IMR-90 (cell line): ENCODE data around the gene P4HA3. TPM values are rescaled to one million over a fixed set of nuclear protein-coding genes. Genes with fewer than 3 reads are reported as not detected.

Experiments
- ATAC-seq: fragments of 200-7000 bp; cut with Tn5 transposase; 2 replicates; pipeline ENCODE4 v1.9.1; 2020; ENCODE audit warnings: low read depth, mild to moderate bottlenecking, moderate library complexity
- BruUV-seq: library from RNA; stranded (reverse); fragments of 400-500 nt; replicated peaks from 2 replicates; lab custom pipeline; 2021; lab: Mats Ljungman, UMichigan
- CTCF ChIA-PET: fragments of 300-600 bp; formaldehyde crosslinking; extraction: SDS; loops from one replicate; lab custom pipeline; 2021; ENCODE audit warnings: antibody characterized with exemption; lab: Yijun Ruan, JAX
- POLR2A ChIA-PET: fragments of 300-600 bp; sonication (Branson Sonifier 250); formaldehyde crosslinking; loops from one replicate; lab custom pipeline; 2022; ENCODE audit warnings: antibody characterized with exemption; ENCODE audit not compliant: unreplicated experiment; lab: Charles Lee
- DNase-seq: peaks from one replicate; pipeline ENCODE4 v3.0.0; 2013
- H2AFZ ChIP-seq: replicated peaks from 2 replicates; pipeline ENCODE3; 2013; ENCODE audit warnings: low read length, mild to moderate bottlenecking; ENCODE audit not compliant: poor library complexity
- H2AK5ac ChIP-seq: 2 replicates; pipeline ENCODE4 v1.6.1; 2013; ENCODE audit warnings: low read depth, low read length, inconsistent platforms
- H2AK9ac ChIP-seq: replicated peaks from 2 replicates; pipeline ENCODE3; 2013; ENCODE audit warnings: mild to moderate bottlenecking, low read depth, low read length, moderate library complexity; ENCODE audit not compliant: poor library complexity
- H2BK120ac ChIP-seq: 2 replicates; pipeline ENCODE4 v1.6.1; 2013; ENCODE audit warnings: low read depth, low read length, inconsistent platforms
- H2BK15ac ChIP-seq: 3 replicates; pipeline ENCODE4 v1.6.1; 2013; ENCODE audit warnings: low read depth, low read length, inconsistent platforms
- H2BK20ac ChIP-seq: 2 replicates; pipeline ENCODE4 v1.6.1; 2013; ENCODE audit warnings: low read depth, mild to moderate bottlenecking, inconsistent platforms, low read length, moderate library complexity
- H2BK5ac ChIP-seq: 2 replicates; pipeline ENCODE4 v1.6.1; 2013; ENCODE audit warnings: mild to moderate bottlenecking, low read depth, low read length, inconsistent platforms; ENCODE audit not compliant: poor library complexity, severe bottlenecking
- H3K14ac ChIP-seq: replicated peaks from 2 replicates; pipeline ENCODE4 v1.6.1; 2013; ENCODE audit warnings: low read depth, low read length, inconsistent platforms
- H3K18ac ChIP-seq: 2 replicates; pipeline ENCODE4 v1.6.1; 2013; ENCODE audit warnings: low read depth, low read length, control low read depth
- H3K23ac ChIP-seq: 2 replicates; pipeline ENCODE4 v1.6.1; 2013; ENCODE audit warnings: low read depth, low read length, inconsistent platforms
- H3K27ac ChIP-seq: 2 replicates; pipeline ENCODE4 v1.5.1; 2013; ENCODE audit warnings: mild to moderate bottlenecking, control low read depth, low read length; ENCODE audit not compliant: insufficient read depth
- H3K27me3 ChIP-seq: 2 replicates; pipeline ENCODE4 v1.6.1; 2013; ENCODE audit warnings: low read length; ENCODE audit not compliant: control insufficient read depth, insufficient read depth
- H3K36me3 ChIP-seq: 2 replicates; pipeline ENCODE4 v1.6.1; 2013; ENCODE audit warnings: low read length, mixed read lengths; ENCODE audit not compliant: control insufficient read depth, insufficient read depth
- H3K4ac ChIP-seq: 2 replicates; pipeline ENCODE4 v1.6.1; 2013; ENCODE audit warnings: low read depth, low read length, inconsistent platforms
- H3K4me1 ChIP-seq: 2 replicates; pipeline ENCODE4 v1.6.1; 2013; ENCODE audit warnings: low read length, mixed read lengths; ENCODE audit not compliant: control insufficient read depth, insufficient read depth
- H3K4me2 ChIP-seq: 2 replicates; pipeline ENCODE4 v1.6.1; 2013; ENCODE audit warnings: low read depth, mild to moderate bottlenecking, control low read depth, low read length, moderate library complexity
- H3K4me3 ChIP-seq: 2 replicates; pipeline ENCODE4 v1.5.1; 2013; ENCODE audit warnings: low read depth, mild to moderate bottlenecking, control low read depth, low read length, moderate library complexity; ENCODE audit not compliant: insufficient read depth
- H3K56ac ChIP-seq: 2 replicates; pipeline ENCODE4 v1.6.1; 2013; ENCODE audit warnings: low read length, inconsistent platforms; ENCODE audit not compliant: insufficient read depth; ENCODE audit errors: extremely low read depth
- H3K79me1 ChIP-seq, 2 experiments: 2 replicates each; pipeline ENCODE4 v1.6.1; 2013; ENCODE audit warnings: low read length in 2 of 2, inconsistent platforms in 1 of 2, low read depth in 1 of 2
- H3K9ac ChIP-seq: 2 replicates; pipeline ENCODE4 v1.6.1; 2013; ENCODE audit warnings: low read depth, low read length, control low read depth
- H3K9me1 ChIP-seq: 2 replicates; pipeline ENCODE4 v1.6.1; 2013; ENCODE audit warnings: low read length, inconsistent platforms; ENCODE audit not compliant: insufficient read depth
- H3K9me3 ChIP-seq: 2 replicates; pipeline ENCODE4 v1.6.1; 2013; ENCODE audit warnings: low read length; ENCODE audit not compliant: control insufficient read depth, insufficient read depth
- H4K20me1 ChIP-seq: 2 replicates; pipeline ENCODE4 v1.6.1; 2013; ENCODE audit warnings: low read length, inconsistent platforms; ENCODE audit not compliant: insufficient read depth
- H4K5ac ChIP-seq: 2 replicates; pipeline ENCODE4 v1.6.1; 2013; ENCODE audit warnings: mild to moderate bottlenecking, low read depth, low read length, control low read depth
- H4K8ac ChIP-seq, 2 experiments: 2 replicates each; pipeline ENCODE4 v1.6.1; 2013; ENCODE audit warnings: low read depth in 2 of 2, low read length in 2 of 2, control low read depth in 1 of 2, inconsistent platforms in 1 of 2
- H4K91ac ChIP-seq: 2 replicates; pipeline ENCODE4 v1.6.1; 2013; ENCODE audit warnings: low read depth, low read length, inconsistent platforms; ENCODE audit not compliant: insufficient read depth
- BHLHE40 ChIP-seq: fragments of 150-350 bp; IDR thresholded peaks from 2 replicates; pipeline ENCODE4 v1.6.1; 2016; ENCODE audit warnings: mild to moderate bottlenecking, low read depth, low read length
- CEBPB ChIP-seq: IDR thresholded peaks from 2 replicates; pipeline ENCODE4 v1.6.1; 2012; ENCODE audit warnings: low read depth, low read length, improper control_type of control experiment
- RCOR1 ChIP-seq: IDR thresholded peaks from 2 replicates; pipeline ENCODE4 v1.6.1; 2012; ENCODE audit warnings: mild to moderate bottlenecking, low read length, improper control_type of control experiment; ENCODE audit not compliant: insufficient replicate concordance
- WGBS, 2 experiments: methylation state at CpG; one replicate each; pipeline versions ENCODE4 v1.1.5 to v1.1.7; 2013; ENCODE audit warnings: missing lambda C conversion rate in 2 of 2; ENCODE audit not compliant: insufficient read length in 1 of 2; ENCODE audit errors: extremely low coverage in 2 of 2; 5-methylcytosine and 5-hydroxymethylcytosine counted together
- dilution Hi-C: fragments of 300-500 bp; cut with HindIII; formaldehyde crosslinking; loops from one replicate; pipeline ENCODE4 v1.14.3; 2018; ENCODE audit warnings: low sequenced_read_pairs; ENCODE audit not compliant: unreplicated experiment
- in situ Hi-C: fragments of 300-500 bp; cut with MboI; formaldehyde crosslinking; loops from 3 replicates; pipeline ENCODE4 v1.14.3; 2019; ENCODE audit warnings: low sequenced_read_pairs, inconsistent platforms, mixed read lengths
- intact Hi-C: fragments of 100-400 bp; cut with micrococcal nuclease; formaldehyde crosslinking; loops from 2 replicates; pipeline ENCODE4 v1.10.0; 2022
- polyA plus RNA-seq, 3 experiments: library from polyadenylated mRNA; depleted of rRNA; stranded (reverse); fragments of >200 nt; gene quantifications; 2 replicates each; pipeline ENCODE4 v1.2.3, GENCODE V29; 2012; ENCODE audit warnings: low replicate concordance in 1 of 3
- total RNA-seq: library from RNA; depleted of rRNA; stranded (reverse); fragments of >200 nt; gene quantifications from 2 replicates; pipeline ENCODE4 v1.2.3, GENCODE V29; 2012
- TF ChIP-seq, protein P1 (sequence below): fragments of 150-350 bp; IDR thresholded peaks from 2 replicates; pipeline ENCODE4 v1.6.1; 2016; ENCODE audit warnings: low read depth, mild to moderate bottlenecking, low read length, moderate library complexity, borderline replicate concordance

P4HA3 gene
- total and polyA plus RNA-seq, 2 of the 4 experiments (the other 2 are of a cell fraction), result 2.9 to 5.7 TPM

DNA sequence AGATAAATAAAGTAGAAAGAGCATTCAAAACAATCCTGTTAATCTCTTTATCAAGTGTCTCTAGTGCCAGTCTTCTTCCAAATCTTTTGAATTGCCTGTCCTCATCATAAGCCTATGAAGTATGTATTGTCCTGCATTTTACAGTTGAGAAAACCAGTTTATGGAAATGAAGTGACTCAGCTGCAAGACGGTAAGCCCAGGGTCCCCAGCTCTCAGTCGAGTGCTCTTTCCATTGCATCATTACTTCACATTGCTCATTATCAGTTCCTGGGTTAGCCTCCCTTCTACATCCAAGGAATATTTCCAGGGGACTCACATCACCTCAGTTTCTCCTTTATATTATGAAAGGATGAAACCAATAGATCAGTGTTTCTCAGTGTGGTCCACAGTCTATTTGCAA is 9.1 kb upstream of the P4HA3 start:
- DNase-seq (peak; percentile 34), ATAC-seq (no peak)
- Histone ChIP-seq H3K36me3 (no peaks in the 10 kb centered on the region), H2BK120ac (peak overlapping the region; percentile 9; the same call in 1 of the 2 replicates), H3K4me3 (no peak overlapping the region), H4K5ac (peak overlapping the region; percentile 35; the same call in 1 of the 2 replicates), H3K4me1 (peaks cover 15% of the 10 kb centered on the region), H4K91ac (no peak overlapping the region), H4K8ac (0 out of 4 replicates have a peak overlapping the region, but pooled peaks of 1 of the 2 experiments have one; percentile 43), H3K18ac (peak overlapping the region; percentile 18; the same call in 1 of the 2 replicates), H2AFZ (no peak overlapping the region), H2AK9ac (no peak overlapping the region), H3K9ac (no peak overlapping the region), H2BK15ac (peak overlapping the region; percentile 24; the same call in 2 of the 3 replicates), H3K14ac (no peak overlapping the region), H3K9me1 (peaks cover 7% of the 10 kb centered on the region), H3K27ac (no peak overlapping the region), H3K9me3 (no peaks in the 10 kb centered on the region), H2AK5ac (peak overlapping the region; percentile 42; the same call in 1 of the 2 replicates), H3K23ac (no peak overlapping the region), H3K27me3 (no peaks in the 10 kb centered on the region), H2BK20ac (peak overlapping the region; percentile 45; the same call in 1 of the 2 replicates), H3K79me1 (no peaks in the 10 kb centered on the region), H3K56ac (no peak overlapping the region), H2BK5ac (peak overlapping the region; percentile 53), H4K20me1 (no peaks in the 10 kb centered on the region), H3K4me2 (no peak overlapping the region), H3K4ac (0 out of 2 replicates have a peak overlapping the region, but pooled peaks have one; percentile 5)
- in situ Hi-C loops, result loop anchor here (10.0 kb wide), 1 partner anchor 56 kb away; no protein-coding TSS in a partner anchor
- WGBS, 2 experiments, result 20% methylated on average over 1 of the region's 2 CpGs; no CpG with 5 or more reads in 1 of the 2 experiments
- no TSS peak for BruUV-seq
- intact Hi-C loops, result loop anchor here (10.0 kb wide), 1 partner anchor 124 kb away; no protein-coding TSS in a partner anchor
- TF ChIP-seq, protein P1, sequence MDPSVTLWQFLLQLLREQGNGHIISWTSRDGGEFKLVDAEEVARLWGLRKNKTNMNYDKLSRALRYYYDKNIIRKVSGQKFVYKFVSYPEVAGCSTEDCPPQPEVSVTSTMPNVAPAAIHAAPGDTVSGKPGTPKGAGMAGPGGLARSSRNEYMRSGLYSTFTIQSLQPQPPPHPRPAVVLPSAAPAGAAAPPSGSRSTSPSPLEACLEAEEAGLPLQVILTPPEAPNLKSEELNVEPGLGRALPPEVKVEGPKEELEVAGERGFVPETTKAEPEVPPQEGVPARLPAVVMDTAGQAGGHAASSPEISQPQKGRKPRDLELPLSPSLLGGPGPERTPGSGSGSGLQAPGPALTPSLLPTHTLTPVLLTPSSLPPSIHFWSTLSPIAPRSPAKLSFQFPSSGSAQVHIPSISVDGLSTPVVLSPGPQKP, result no peak
- TF ChIP-seq RCOR1 (no peak), BHLHE40 (no peak), CEBPB (peak; percentile 62)
- dilution Hi-C loops, result no loop called here
- POLR2A ChIA-PET, result no interaction called here
- CTCF ChIA-PET, result no interaction called here
